HepG2 (cell line): ENCODE data around the gene CAVIN2. TPM values are rescaled to one million over a fixed set of nuclear protein-coding genes. Genes with fewer than 3 reads are reported as not detected.

ENCODE experiments used
- ATAC-seq: fragments of 200-7000 bp; cut with Tn5 transposase; 3 replicates; pipeline ENCODE4 v1.9.1; 2020; ENCODE audit warnings: mild to moderate bottlenecking, moderate library complexity
- BruUV-seq: library from RNA; stranded (reverse); fragments of 400-500 nt; replicated peaks from 2 replicates; lab custom pipeline; 2021; lab: Mats Ljungman, UMichigan
- CTCF ChIA-PET: fragments of 300-600 bp; formaldehyde crosslinking; extraction: SDS; loops from one replicate; lab custom pipeline; 2021; ENCODE audit warnings: low total read pairs, inconsistent platforms, low intra/inter-chr PET ratio; lab: Yijun Ruan, JAX
- POLR2A ChIA-PET: fragments of 350-600 bp; sonication (Branson Sonifier 250); formaldehyde crosslinking; loops from one replicate; lab custom pipeline; 2020; ENCODE audit warnings: antibody characterized with exemption, inconsistent platforms; lab: Yijun Ruan, JAX
- DNase-seq: peaks from one replicate; pipeline ENCODE4 v3.0.0-alpha.2; 2015; ENCODE audit warnings: low spot score
- FAIRE-seq: peaks from 3 replicates; lab custom pipeline; 2011; peaks lifted over from hg19 to GRCh38; lab: Jason Lieb, UNC
- H2AFZ ChIP-seq: one replicate; pipeline ENCODE4 v1.6.1; 2011; ENCODE audit warnings: low read length, inconsistent platforms
- H3K27ac ChIP-seq: fragments of 300-600 bp; 3 replicates; pipeline ENCODE4 v1.8.0; 2011; ENCODE audit warnings: mixed run types, mild to moderate bottlenecking, mixed read lengths, low read length, inconsistent platforms; ENCODE audit not compliant: insufficient read depth; ENCODE audit errors: extremely low read length
- H3K27me3 ChIP-seq, 2 experiments: fragments of 200-600 bp in 1 of 2; 2 replicates in 1 of 2; 3 replicates in 1 of 2; pipeline versions ENCODE4 v1.6.0 to v1.8.0; 2011; ENCODE audit warnings: low read length in 2 of 2, mild to moderate bottlenecking in 2 of 2, moderate library complexity in 2 of 2, inconsistent platforms in 1 of 2; ENCODE audit not compliant: insufficient read depth in 2 of 2, control insufficient read depth in 1 of 2
- H3K36me3 ChIP-seq, 2 experiments: fragments of 200-600 bp in 1 of 2; replicated peaks in 1 of 2; 2 replicates in 1 of 2; 3 replicates in 1 of 2; pipeline versions ENCODE4 v1.5.1 to v1.8.0; 2011; ENCODE audit warnings: low read length in 2 of 2, inconsistent platforms in 1 of 2; ENCODE audit not compliant: insufficient read depth in 2 of 2, control insufficient read depth in 1 of 2
- H3K4me1 ChIP-seq: 2 replicates; pipeline ENCODE4 v1.5.1; 2012; ENCODE audit warnings: low read length, inconsistent platforms; ENCODE audit not compliant: insufficient read depth
- H3K4me2 ChIP-seq: 2 replicates; pipeline ENCODE4 v1.6.0; 2011; ENCODE audit warnings: low read depth, low read length, inconsistent platforms
- H3K4me3 ChIP-seq, 3 experiments: fragments of 200-600 bp in 1 of 3; sonication (generic), shearing (Covaris generic) in 1 of 3; replicated peaks in 1 of 3; 2 replicates each; pipeline ENCODE4 v1.5.1; 2011 to 2016; ENCODE audit warnings: low read length in 3 of 3, inconsistent platforms in 2 of 3, low read depth in 2 of 3, mild to moderate bottlenecking in 2 of 3, control low read depth in 1 of 3, mixed read lengths in 1 of 3; ENCODE audit not compliant: insufficient read depth in 1 of 3
- H3K79me2 ChIP-seq: one replicate; pipeline ENCODE4 v1.6.1; 2011; ENCODE audit warnings: low read length, inconsistent platforms; ENCODE audit not compliant: insufficient read depth
- H3K9ac ChIP-seq: 2 replicates; pipeline ENCODE4 v1.6.0; 2011; ENCODE audit warnings: mild to moderate bottlenecking, low read depth, low read length, inconsistent platforms; ENCODE audit not compliant: insufficient read depth
- H3K9me3 ChIP-seq: 2 replicates; pipeline ENCODE4 v1.5.1; 2012; ENCODE audit warnings: mild to moderate bottlenecking, low read length
- H4K20me1 ChIP-seq: 2 replicates; pipeline ENCODE4 v1.6.0; 2011; ENCODE audit warnings: inconsistent platforms, mild to moderate bottlenecking, low read length, moderate library complexity; ENCODE audit not compliant: insufficient read depth
- ZNF205 ChIP-seq: IDR thresholded peaks from 2 replicates; pipeline ENCODE4 v1.6.1; 2018; ENCODE audit warnings: missing biosample characterization, missing genetic modification reagents
- WGBS: methylation state at CpG from one replicate; pipeline ENCODE4 v1.1.6; 2017; ENCODE audit warnings: low lambda C conversion rate; 5-methylcytosine and 5-hydroxymethylcytosine counted together
- in situ Hi-C: cut with HindIII; loops from 2 replicates; pipeline ENCODE4 v1.10.0; 2017; ENCODE audit warnings: low pct_unique_long_range_greater_than_20kb; ENCODE audit not compliant: extremely low pct_ligation_motif_present
- intact Hi-C: fragments of 100-400 bp; cut with micrococcal nuclease; formaldehyde crosslinking; loops from one replicate; pipeline ENCODE4 v1.10.0; 2022; ENCODE audit not compliant: unreplicated experiment
- polyA plus RNA-seq, 8 experiments: library from polyadenylated mRNA; depleted of rRNA in 3 of 8; stranded (reverse) in 7 of 8; unstranded in 1 of 8; fragments of >200 nt; fragmentation: Illumina TruSeq in 4 of 8; extraction: Trizol in 4 of 8; gene quantifications; 2 replicates each; pipeline versions ENCODE4 v1.2.1 to v1.2.3, GENCODE V29; 2011 to 2016; ENCODE audit warnings: low read depth in 4 of 8, missing spikeins in 1 of 8, mixed read lengths in 1 of 8; ENCODE audit not compliant: insufficient read depth in 1 of 8
- total RNA-seq, 5 experiments: library from RNA; depleted of rRNA; stranded (reverse); fragments of >200 nt; fragmentation: Illumina TruSeq; extraction: Trizol; gene quantifications; 2 replicates each; pipeline ENCODE4 v1.2.3, GENCODE V29; 2016; ENCODE audit warnings: low read depth in 1 of 5
- TF ChIP-seq, protein P1 (sequence below), 2 experiments: sonication (generic) in 1 of 2; formaldehyde crosslinking in 1 of 2; IDR thresholded peaks; 2 replicates each; pipeline versions ENCODE4 v1.4.0 to v1.6.1; 2016 to 2020; ENCODE audit warnings: borderline replicate concordance in 1 of 2, low read depth in 1 of 2, mild to moderate bottlenecking in 1 of 2, missing genetic modification reagents in 1 of 2
- TF ChIP-seq, protein P2 (sequence below): sonication (generic); formaldehyde crosslinking; IDR thresholded peaks from 2 replicates; pipeline ENCODE4 v1.5.0; 2020; ENCODE audit warnings: mild to moderate bottlenecking, missing genetic modification reagents, moderate library complexity

Gene CAVIN2
- total and polyA plus RNA-seq, 2 of the 13 experiments (the other 11 are each of a cell fraction or from before 2014, with no cell fraction given), result 7.6 to 38.8 TPM

DNA sequence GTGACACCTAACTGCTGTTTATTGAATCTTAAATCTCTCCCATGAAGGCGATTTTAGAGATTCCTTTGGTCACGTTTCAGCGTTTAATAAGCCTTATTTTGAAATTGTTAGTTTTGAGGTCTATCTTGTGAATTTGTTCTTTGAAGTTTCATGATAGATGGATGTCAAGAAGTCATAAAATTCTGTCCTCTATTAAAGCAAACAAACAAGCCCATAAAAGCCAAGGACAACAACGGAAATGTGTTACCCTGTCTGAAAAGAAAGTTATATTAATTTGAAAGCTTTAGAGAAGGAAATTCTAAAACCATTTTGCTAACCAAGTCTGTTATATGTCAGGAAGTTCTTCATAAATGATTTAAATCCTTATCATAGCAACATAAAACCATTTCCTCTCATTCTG, 7.0 kb upstream of the CAVIN2 start:
- no peaks in the 10 kb centered on the region for H4K20me1 ChIP-seq
- H3K4me3 ChIP-seq, result no peak overlapping the region
- ATAC-seq (no peak), FAIRE-seq (no peak), DNase-seq (no peak)
- 89% methylated on average over 4 of the region's 4 CpGs for WGBS
- no peak overlapping the region for H3K9ac ChIP-seq
- intact Hi-C loops (no loop called here), in situ Hi-C loops (no loop called here)
- H3K4me1 ChIP-seq, result peaks cover 42% of the 10 kb centered on the region
- H3K36me3 ChIP-seq, result no peaks in the 10 kb centered on the region
- ChIA-PET POLR2A (no interaction called here), CTCF (no interaction called here)
- H3K9me3 ChIP-seq, result no peaks in the 10 kb centered on the region
- H3K27ac ChIP-seq, result no peak overlapping the region
- BruUV-seq, result no TSS peak
- no peak for TF ChIP-seq ZNF205 (CRISPR knock-in tag)
- TF ChIP-seq, protein P1, sequence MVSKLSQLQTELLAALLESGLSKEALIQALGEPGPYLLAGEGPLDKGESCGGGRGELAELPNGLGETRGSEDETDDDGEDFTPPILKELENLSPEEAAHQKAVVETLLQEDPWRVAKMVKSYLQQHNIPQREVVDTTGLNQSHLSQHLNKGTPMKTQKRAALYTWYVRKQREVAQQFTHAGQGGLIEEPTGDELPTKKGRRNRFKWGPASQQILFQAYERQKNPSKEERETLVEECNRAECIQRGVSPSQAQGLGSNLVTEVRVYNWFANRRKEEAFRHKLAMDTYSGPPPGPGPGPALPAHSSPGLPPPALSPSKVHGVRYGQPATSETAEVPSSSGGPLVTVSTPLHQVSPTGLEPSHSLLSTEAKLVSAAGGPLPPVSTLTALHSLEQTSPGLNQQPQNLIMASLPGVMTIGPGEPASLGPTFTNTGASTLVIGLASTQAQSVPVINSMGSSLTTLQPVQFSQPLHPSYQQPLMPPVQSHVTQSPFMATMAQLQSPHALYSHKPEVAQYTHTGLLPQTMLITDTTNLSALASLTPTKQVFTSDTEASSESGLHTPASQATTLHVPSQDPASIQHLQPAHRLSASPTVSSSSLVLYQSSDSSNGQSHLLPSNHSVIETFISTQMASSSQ (IDR thresholded peaks at IDR 0.05; ENCODE audit: low read depth), result 0 out of 2 replicates have a peak, but pooled peaks have one; percentile 3
- TF ChIP-seq, protein P1 (CRISPR knock-in tag; IDR thresholded peaks at IDR 0.05; ENCODE audit: borderline replicate concordance), result no peak
- TF ChIP-seq, protein P2, sequence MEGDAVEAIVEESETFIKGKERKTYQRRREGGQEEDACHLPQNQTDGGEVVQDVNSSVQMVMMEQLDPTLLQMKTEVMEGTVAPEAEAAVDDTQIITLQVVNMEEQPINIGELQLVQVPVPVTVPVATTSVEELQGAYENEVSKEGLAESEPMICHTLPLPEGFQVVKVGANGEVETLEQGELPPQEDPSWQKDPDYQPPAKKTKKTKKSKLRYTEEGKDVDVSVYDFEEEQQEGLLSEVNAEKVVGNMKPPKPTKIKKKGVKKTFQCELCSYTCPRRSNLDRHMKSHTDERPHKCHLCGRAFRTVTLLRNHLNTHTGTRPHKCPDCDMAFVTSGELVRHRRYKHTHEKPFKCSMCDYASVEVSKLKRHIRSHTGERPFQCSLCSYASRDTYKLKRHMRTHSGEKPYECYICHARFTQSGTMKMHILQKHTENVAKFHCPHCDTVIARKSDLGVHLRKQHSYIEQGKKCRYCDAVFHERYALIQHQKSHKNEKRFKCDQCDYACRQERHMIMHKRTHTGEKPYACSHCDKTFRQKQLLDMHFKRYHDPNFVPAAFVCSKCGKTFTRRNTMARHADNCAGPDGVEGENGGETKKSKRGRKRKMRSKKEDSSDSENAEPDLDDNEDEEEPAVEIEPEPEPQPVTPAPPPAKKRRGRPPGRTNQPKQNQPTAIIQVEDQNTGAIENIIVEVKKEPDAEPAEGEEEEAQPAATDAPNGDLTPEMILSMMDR (CRISPR knock-in tag), result no peak
- H2AFZ ChIP-seq, result no peak overlapping the region
- H3K27me3 ChIP-seq, result no peaks in the 10 kb centered on the region
- H3K79me2 ChIP-seq, result no peaks in the 10 kb centered on the region
- no peak overlapping the region for H3K4me2 ChIP-seq
